Esophagus muscularis mucosa (tissue), 4 donors: ENCODE data around the gene ZFHX3. TPM values are rescaled to one million over a fixed set of nuclear protein-coding genes. Genes with fewer than 3 reads are reported as not detected.

Source experiments
- DNase-seq: peaks from one replicate; pipeline ENCODE4 v3.0.0-alpha.2; 2017; ENCODE audit errors: extremely low spot score
- H3K27ac ChIP-seq, 4 donors: fragments of 200-600 bp; sonication (generic); replicated peaks in 1 of 4; 1 replicate in 3 of 4; 2 replicates in 1 of 4; pipeline ENCODE4 v1.5.1; 2016 to 2019; ENCODE audit warnings: mild to moderate bottlenecking in 1 of 4
- H3K27me3 ChIP-seq, 4 donors: fragments of 200-600 bp; sonication (generic); one replicate each; pipeline versions ENCODE4 v1.5.1 to v1.6.0; 2016 to 2019
- H3K36me3 ChIP-seq, 4 donors: fragments of 200-600 bp; sonication (generic); one replicate each; pipeline ENCODE4 v1.5.1; 2016 to 2019
- H3K4me1 ChIP-seq, 4 donors: fragments of 200-600 bp; sonication (generic); one replicate each; pipeline ENCODE4 v1.5.1; 2016 to 2019
- H3K4me3 ChIP-seq, 4 donors: fragments of 200-600 bp; sonication (generic); 1 replicate in 2 of 4; 2 replicates in 2 of 4; pipeline ENCODE4 v1.5.1; 2016 to 2019; ENCODE audit warnings: mild to moderate bottlenecking in 4 of 4, moderate library complexity in 1 of 4
- H3K9me3 ChIP-seq, 4 donors: fragments of 200-600 bp; sonication (generic); 1 replicate in 3 of 4; 2 replicates in 1 of 4; pipeline ENCODE4 v1.5.1; 2016 to 2019
- EP300 ChIP-seq: sonication (generic); formaldehyde crosslinking; IDR thresholded peaks from one replicate; pipeline ENCODE4 v1.6.1; 2017; ENCODE audit warnings: antibody characterized with exemption
- POLR2A ChIP-seq: fragments of 450-650 bp; IDR thresholded peaks from one replicate; pipeline ENCODE4 v1.6.1; 2017; ENCODE audit warnings: antibody characterized with exemption, moderate library complexity, mild to moderate bottlenecking, low read depth
- POLR2AphosphoS5 ChIP-seq, 2 donors: sonication (generic); formaldehyde crosslinking; IDR thresholded peaks; one replicate each; pipeline ENCODE4 v1.6.1; 2017; ENCODE audit warnings: antibody characterized with exemption in 2 of 2
- WGBS: methylation state at CpG from one replicate; pipeline ENCODE4 v1.1.5; 2018; 5-methylcytosine and 5-hydroxymethylcytosine counted together
- intact Hi-C: fragments of 100-400 bp; cut with DNase I; formaldehyde crosslinking; loops from one replicate; pipeline ENCODE4 v1.15.1; 2023
- total RNA-seq, 4 donors: library from RNA; depleted of rRNA; stranded (reverse); fragments of >200 nt; gene quantifications; one replicate each; pipeline versions ENCODE4 v1.1.0 to v1.2.1, GENCODE V29; 2016
- TF ChIP-seq, protein P1 (sequence below), 3 experiments: fragments of 200-600 bp in 2 of 3; fragments of 450-650 bp in 1 of 3; sonication (generic) in 2 of 3; IDR thresholded peaks; one replicate each; pipeline ENCODE4 v1.5.1; 2017 to 2019; ENCODE audit warnings: antibody characterized with exemption in 3 of 3, mild to moderate bottlenecking in 2 of 3, moderate library complexity in 1 of 3

ZFHX3 gene
- total RNA-seq, 4 donors from 2014 or later: 25.7 to 53.0 (median 30.6) TPM

DNA sequence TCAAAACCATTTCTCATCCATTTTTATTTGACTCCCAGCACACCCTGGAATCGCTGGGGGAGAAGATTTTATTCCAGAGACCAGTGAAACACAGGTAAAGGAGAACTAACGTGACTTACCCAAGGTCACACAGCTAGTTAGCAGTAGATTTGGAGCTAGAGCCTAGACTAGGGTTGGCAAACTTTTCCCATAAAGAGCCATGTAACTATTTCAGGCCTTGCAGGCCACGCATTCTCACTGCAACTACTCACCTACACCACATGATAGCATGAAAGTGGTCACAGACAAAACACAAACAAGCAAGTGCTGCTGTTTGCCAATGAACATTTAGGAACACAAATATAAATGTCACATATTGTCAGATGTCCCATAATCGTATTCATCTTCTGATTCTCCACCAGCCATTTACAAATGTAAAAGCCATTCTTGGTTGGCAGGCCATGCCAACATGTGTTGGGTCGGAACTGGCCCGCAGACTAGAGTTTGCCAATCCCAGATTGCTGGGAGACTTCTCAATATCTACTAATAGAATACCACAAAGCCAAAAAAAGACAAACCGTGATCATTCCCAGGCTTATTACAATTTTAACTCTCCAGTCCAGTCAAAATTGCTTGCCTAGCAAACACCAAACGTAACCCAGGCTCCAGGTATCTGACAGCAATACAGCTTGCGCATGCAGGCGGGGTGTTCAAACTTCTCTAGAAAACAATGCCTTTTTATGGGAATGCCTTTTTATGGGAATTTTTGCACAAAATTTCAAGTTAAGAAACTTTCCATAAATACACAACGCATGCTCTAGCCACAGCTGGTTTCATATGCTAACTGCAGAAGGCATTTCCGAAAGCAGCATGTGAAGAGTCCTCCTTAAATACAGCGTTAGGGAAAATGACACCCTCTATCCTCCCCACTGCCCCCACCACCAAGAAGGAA, 20.9 kb downstream of the ZFHX3 start:
- intact Hi-C loops: no loop called here
- WGBS: 88% methylated on average over 13 of the region's 13 CpGs
- Histone ChIP-seq H3K27me3 (no peaks in the 10 kb centered on the region), H3K27ac (no peak overlapping the region), H3K9me3 (no peaks in the 10 kb centered on the region), H3K36me3 (peaks cover 0 to 4% (median 0%) of the 10 kb centered on the region in 4 donors), H3K4me3 (no peak overlapping the region), H3K4me1 (peaks cover 31 to 82% (median 49%) of the 10 kb centered on the region in 4 donors)
- no peak for DNase-seq
- TF ChIP-seq EP300: no peak
- no peak for TF ChIP-seq POLR2A
- TF ChIP-seq POLR2AphosphoS5 (IDR thresholded peaks at IDR 0.05): no peak
- TF ChIP-seq, protein P1, sequence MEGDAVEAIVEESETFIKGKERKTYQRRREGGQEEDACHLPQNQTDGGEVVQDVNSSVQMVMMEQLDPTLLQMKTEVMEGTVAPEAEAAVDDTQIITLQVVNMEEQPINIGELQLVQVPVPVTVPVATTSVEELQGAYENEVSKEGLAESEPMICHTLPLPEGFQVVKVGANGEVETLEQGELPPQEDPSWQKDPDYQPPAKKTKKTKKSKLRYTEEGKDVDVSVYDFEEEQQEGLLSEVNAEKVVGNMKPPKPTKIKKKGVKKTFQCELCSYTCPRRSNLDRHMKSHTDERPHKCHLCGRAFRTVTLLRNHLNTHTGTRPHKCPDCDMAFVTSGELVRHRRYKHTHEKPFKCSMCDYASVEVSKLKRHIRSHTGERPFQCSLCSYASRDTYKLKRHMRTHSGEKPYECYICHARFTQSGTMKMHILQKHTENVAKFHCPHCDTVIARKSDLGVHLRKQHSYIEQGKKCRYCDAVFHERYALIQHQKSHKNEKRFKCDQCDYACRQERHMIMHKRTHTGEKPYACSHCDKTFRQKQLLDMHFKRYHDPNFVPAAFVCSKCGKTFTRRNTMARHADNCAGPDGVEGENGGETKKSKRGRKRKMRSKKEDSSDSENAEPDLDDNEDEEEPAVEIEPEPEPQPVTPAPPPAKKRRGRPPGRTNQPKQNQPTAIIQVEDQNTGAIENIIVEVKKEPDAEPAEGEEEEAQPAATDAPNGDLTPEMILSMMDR (IDR thresholded peaks at IDR 0.05): no peak

DNA sequence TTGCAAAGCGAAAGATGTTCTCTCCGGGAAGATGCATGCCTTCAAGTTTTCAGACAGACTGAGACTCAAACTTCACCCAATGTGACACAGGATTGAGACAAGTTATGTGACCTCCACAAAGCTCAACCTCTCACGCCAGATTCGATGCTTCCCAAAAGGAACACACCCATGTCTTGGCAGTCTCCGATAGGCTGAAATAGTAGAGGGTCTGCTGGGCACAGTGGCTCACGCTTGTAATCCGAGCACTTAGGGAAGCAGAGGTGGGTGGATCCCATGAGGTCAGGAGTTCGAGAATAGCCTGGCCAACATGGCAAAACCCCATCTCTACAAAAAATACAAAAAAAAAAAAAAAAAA, 22.1 kb downstream of the ZFHX3 start:
- Histone ChIP-seq H3K27ac (peak overlapping the region; percentile 16 to 60 (median 24)), H3K9me3 (no peaks in the 10 kb centered on the region), H3K4me1 (peaks cover 31 to 88% (median 45%) of the 10 kb centered on the region in 4 donors), H3K4me3 (no peak overlapping the region), H3K36me3 (peaks cover 0 to 4% (median 0%) of the 10 kb centered on the region in 4 donors), H3K27me3 (no peaks in the 10 kb centered on the region)
- intact Hi-C loops: no loop called here
- TF ChIP-seq POLR2AphosphoS5 (IDR thresholded peaks at IDR 0.05) (no peak), EP300 (no peak), POLR2A (no peak)
- TF ChIP-seq, protein P1 (IDR thresholded peaks at IDR 0.05): no peak
- 54% methylated on average over 8 of the region's 8 CpGs for WGBS
- no peak for DNase-seq

- Histone ChIP-seq H3K4me3 (no peak overlapping the region), H3K4me1 (peaks cover 35 to 93% (median 47%) of the 10 kb centered on the region in 4 donors), H3K36me3 (peaks cover 0 to 4% (median 0%) of the 10 kb centered on the region in 4 donors), H3K27ac (peak overlapping the region; percentile 16 to 60 (median 24)), H3K9me3 (no peaks in the 10 kb centered on the region), H3K27me3 (no peaks in the 10 kb centered on the region)
- intact Hi-C loops: no loop called here
- DNase-seq: no peak
- 49% methylated on average over 11 of the region's 11 CpGs for WGBS
- TF ChIP-seq POLR2A: no peak
- TF ChIP-seq POLR2AphosphoS5 (IDR thresholded peaks at IDR 0.05): no peak
- TF ChIP-seq EP300: no peak
- TF ChIP-seq, protein P1 (IDR thresholded peaks at IDR 0.05): no peak
These were observed 22.6 kb downstream of the ZFHX3 start for GRCh38 chr16:73025151-73025855.

- H3K36me3 ChIP-seq: peaks cover 0 to 4% (median 0%) of the 10 kb centered on the region in 4 donors
- TF ChIP-seq POLR2AphosphoS5 (IDR thresholded peaks at IDR 0.05): no peak
- TF ChIP-seq, protein P1 (IDR thresholded peaks at IDR 0.05): no peak
- TF ChIP-seq EP300: no peak
- no peak for TF ChIP-seq POLR2A
- H3K4me3 ChIP-seq: no peak overlapping the region
- intact Hi-C loops: no loop called here
- WGBS: 95% methylated on average over 13 of the region's 13 CpGs
- H3K27ac ChIP-seq: peak overlapping the region in 1 of 4 donors; percentile 60
- H3K27me3 ChIP-seq: no peaks in the 10 kb centered on the region
- H3K9me3 ChIP-seq: no peaks in the 10 kb centered on the region
- peaks cover 42 to 98% (median 54%) of the 10 kb centered on the region in 4 donors for H3K4me1 ChIP-seq
- no peak for DNase-seq
These were observed 23.3 kb downstream of the ZFHX3 start for GRCh38 chr16:73024571-73025105.
